Coronary artery (tissue), 2 donors: ENCODE data around the gene PDE6B.
"Not testable (repeated sequence)": the region's sequence is repeated elsewhere in the genome, so short reads cannot be mapped to it uniquely, and the experiment has no call there.

Source experiments
- DNase-seq: peaks from one replicate; pipeline ENCODE4 v3.0.0-alpha.2; 2017; ENCODE audit warnings: low spot score
- H3K27ac ChIP-seq, 2 donors: fragments of 200-600 bp; sonication (generic); one replicate each; pipeline ENCODE4 v1.5.1; 2016 to 2019
- H3K4me3 ChIP-seq: fragments of 200-600 bp; sonication (generic); 2 replicates; pipeline ENCODE4 v1.5.1; 2016; ENCODE audit warnings: mild to moderate bottlenecking, moderate library complexity
- CTCF ChIP-seq: fragments of 200-600 bp; sonication (generic); IDR thresholded peaks from one replicate; pipeline ENCODE4 v1.5.1; 2019; ENCODE audit warnings: antibody characterized with exemption

The PDE6B gene

GRCh38 chr4:633406-633805 is 8.0 kb downstream of the PDE6B start:
- Histone ChIP-seq H3K27ac (no peak overlapping the region), H3K4me3 (no peak overlapping the region)
- no peak for DNase-seq
- no peak for TF ChIP-seq CTCF

GRCh38 chr4:633976-634598 is 8.7 kb downstream of the PDE6B start:
- Histone ChIP-seq H3K4me3 (no peak overlapping the region), H3K27ac (no peak overlapping the region)
- TF ChIP-seq CTCF: no peak
- DNase-seq: no peak

DNA sequence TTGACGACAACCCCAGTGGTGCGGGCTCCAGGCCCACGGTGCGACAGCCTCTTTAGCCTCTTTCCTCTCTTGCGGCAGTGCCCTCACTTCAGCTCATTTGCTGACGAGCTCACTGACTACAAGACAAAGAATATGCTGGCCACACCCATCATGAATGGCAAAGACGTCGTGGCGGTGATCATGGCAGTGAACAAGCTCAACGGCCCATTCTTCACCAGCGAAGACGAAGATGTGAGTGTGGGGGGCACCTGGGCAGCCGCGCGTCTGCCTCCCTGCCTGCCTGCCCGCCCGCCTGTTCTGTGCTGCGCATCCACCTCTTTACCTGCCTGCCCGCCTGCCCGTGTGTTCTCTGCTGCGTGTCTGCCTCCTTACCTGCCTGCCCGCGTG is 9.2 kb downstream of the PDE6B start:
- no peak overlapping the region for H3K27ac ChIP-seq
- TF ChIP-seq CTCF: no peak
- no peak for DNase-seq
- no peak overlapping the region for H3K4me3 ChIP-seq

- H3K4me3 ChIP-seq, DNase-seq, H3K27ac ChIP-seq: not testable (repeated sequence)
Observed at GRCh38 chr4:635066-635835, 9.9 kb downstream of the PDE6B start.

DNA sequence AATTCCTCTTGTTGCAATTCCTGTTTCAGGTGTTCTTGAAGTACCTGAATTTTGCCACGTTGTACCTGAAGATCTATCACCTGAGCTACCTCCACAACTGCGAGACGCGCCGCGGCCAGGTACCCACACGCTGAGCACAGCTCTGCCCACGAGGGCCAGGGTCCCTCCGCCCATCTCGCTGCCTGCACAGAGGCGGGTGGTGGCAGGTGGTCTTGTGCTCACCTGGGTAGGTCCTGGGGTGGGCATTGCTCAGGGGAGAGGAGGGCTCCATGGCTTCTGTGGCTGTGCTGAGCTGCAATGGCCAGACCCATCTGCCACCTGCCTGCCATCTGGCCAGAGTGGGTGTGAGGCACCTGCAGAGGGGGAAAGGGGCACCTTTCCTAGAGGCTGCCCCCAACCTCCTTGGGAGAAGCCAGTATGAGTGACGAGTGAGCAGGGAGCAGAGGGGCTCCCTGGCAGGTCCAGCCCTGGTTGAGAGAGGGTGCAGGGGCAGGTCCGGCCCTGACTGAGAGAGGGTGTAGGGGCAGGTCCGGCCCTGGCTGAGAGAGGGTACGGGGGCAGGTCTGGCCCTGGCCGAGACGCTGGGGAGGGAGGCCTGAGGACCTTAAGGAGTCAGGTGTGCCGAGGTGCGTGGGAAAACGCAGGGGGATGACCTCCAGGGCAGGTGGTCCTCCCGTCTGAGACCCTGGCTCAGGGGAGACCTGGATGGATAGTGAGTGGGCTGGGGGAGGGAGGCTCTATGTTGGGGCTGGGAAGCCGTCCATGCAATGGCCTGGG is 10.7 kb downstream of the PDE6B start:
- no peak for DNase-seq
- no peak overlapping the region for H3K4me3 ChIP-seq
- no peak for TF ChIP-seq CTCF
- H3K27ac ChIP-seq: no peak overlapping the region

DNA sequence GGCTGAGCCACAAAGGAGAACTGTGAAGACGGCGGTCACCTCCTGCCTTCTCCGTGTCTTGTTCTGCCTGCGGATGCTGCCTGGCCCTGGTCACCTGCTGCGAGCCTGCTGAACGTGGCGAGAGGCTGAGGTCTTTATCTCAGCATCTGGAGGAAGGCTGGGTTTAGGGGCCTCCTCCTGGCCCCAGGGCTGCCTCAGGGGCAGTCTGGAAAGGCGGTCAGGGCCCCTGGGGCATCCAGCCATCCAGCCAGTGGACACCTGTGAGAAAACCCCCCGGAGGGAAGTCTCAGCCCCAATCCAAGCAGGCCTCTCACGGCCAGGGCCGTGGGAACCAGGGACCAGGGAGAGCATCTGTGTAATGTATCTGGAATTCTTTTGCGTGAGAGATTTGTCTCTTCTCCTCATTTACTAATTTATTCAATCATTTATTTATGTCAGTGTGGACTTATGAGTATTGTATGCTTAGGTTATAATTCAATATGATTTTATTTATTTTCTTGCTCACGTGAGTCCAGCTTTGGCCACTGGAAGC is 11.3 kb downstream of the PDE6B start:
- no peak overlapping the region for H3K4me3 ChIP-seq
- no peak for TF ChIP-seq CTCF
- no peak overlapping the region for H3K27ac ChIP-seq
- no peak for DNase-seq

- no peak for DNase-seq
- TF ChIP-seq CTCF: no peak
Observed at GRCh38 chr4:637536-638280, 12.3 kb downstream of the PDE6B start.

GRCh38 chr4:642366-642765 is 17.0 kb downstream of the PDE6B start:
- H3K4me3 ChIP-seq, DNase-seq, H3K27ac ChIP-seq: not testable (repeated sequence)

More at GRCh38 chr4:637536-638280, 12.3 kb downstream of the PDE6B start:
- H3K4me3 ChIP-seq: no peak overlapping the region
- no peak overlapping the region for H3K27ac ChIP-seq
